ENCODE results near the gene PLCH2.

PLCH2 gene

DNA sequence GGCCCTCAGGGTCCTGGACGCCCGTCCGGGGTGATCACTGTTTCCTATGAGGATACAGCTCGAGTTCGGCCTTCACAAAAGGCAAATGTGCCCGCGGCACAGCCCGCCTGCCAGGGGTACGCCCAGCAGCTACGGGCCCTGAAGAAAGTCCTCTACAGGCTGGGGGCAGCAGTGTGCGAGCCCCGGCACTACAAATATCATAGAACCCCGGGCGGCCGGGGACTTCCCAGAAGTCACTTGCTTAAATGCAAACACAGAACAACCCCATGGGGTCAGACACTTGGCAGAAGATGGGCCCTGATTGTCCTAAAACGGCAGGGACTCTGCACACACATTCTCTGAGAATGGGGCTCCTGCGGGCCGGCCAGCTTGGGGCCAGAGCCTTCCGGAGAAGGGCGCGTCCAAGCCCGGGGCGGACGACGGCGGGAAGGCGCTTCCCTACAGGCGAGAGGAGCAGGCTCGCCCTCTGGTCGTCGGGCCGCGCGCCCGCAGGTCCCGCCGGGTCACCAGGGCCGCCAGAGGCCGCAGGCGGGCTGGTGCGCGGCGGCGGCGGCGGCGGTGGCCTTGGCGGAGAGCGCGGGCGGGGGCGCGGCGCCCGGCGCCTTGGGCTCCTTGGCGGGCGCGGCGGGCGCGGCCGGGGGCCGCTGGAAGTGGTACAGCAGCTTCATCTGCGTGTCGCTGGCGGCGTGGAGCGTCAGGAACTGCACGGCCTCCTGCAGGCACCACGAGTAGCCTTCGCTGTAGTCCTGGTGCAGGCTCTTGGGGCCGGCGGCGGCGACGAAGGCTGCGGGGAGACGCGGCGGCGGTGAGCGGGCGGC is 53.1 kb downstream of the PLCH2 start:
- no peak for DNase-seq (ENCODE audit: low read depth in 2 of 2)

DNA sequence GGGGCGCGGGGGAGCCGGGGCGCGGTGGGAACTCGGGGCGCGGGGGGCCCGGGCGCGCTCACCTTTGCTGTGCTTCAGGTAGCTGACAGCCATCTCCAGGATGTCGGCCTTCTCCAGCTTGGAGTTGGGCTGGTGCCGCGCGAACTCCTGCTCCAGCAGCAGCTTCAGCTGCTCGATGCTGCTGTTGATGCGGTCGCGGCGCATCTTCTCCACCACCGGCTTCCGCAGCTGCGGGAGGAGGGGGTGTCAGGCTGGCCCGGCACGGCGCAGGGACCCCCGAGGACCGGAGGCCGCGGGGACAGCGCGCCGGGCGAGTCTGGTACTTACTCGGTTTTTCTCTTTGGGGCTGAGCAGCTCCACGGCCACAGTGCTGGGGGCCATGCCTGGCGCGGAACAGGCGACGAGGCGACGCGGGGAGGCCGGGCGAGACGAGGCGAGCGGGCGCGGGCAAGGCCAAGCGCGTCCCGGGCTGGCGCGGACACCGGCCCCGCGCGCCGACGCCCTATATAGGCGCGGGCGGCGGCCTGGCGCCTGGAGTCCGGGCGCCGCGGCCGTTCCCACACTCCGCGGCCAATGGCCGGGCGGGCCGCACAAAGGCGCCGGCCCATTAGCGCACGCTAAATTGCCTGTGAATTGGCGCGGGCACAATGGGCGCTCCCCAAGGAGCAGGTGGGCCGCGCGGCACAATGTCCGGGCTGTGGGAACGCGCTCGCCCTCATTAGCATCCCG is 53.9 kb downstream of the PLCH2 start, which contains the start of gene HES5:
TSS of gene HES5 (minus strand) at position 480 of the 729 bp plus-strand sequence. CDS start at position 381, 99 bp downstream.
- no peak for DNase-seq (ENCODE audit: low read depth in 2 of 2)

- DNase-seq (ENCODE audit: low read depth in 2 of 2): no peak
Measured at GRCh38 chr1:2530513-2531361, 54.6 kb downstream of the PLCH2 start.

DNA sequence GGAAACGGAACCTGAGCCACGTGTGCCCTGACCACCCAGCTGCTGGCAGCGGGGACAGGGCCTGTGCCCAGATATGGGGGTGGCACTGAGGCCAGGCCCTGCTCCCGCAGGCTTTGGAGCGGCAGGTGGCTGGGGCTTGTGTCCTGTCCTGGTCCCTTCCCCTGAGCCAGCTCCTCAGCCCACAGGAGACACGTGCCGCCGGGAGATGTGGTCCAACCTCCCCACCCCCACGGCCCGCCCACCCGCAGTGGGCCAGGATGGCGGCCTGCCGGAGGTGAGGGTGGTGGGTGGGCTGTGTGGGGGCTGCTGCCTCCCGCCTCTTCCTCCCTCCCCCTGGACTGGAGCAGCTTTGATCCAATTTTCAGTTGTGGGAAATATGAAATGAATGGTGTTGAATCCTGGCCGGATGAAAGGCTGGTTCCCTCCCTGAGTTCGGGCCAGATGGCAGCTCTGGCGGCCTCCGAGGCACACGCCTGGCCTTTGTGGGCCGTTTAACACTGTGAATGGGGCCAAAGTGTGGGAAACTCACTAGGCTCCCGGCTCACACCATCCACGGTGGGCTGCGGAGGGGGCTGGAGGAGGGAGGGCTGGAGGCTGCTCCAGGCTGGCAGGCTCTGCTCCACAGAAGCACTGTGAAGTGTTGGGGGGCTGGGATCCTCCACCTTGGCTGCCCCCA is 56.5 kb downstream of the PLCH2 start:
- DNase-seq (ENCODE audit: low read depth in 2 of 2): no peak

GRCh38 chr1:2533365-2533764 is 57.3 kb downstream of the PLCH2 start:
- no peak for DNase-seq (ENCODE audit: low read depth in 2 of 2)

- DNase-seq (ENCODE audit: low read depth in 2 of 2): no peak
Measured at GRCh38 chr1:2534315-2534686, 58.2 kb downstream of the PLCH2 start.

DNA sequence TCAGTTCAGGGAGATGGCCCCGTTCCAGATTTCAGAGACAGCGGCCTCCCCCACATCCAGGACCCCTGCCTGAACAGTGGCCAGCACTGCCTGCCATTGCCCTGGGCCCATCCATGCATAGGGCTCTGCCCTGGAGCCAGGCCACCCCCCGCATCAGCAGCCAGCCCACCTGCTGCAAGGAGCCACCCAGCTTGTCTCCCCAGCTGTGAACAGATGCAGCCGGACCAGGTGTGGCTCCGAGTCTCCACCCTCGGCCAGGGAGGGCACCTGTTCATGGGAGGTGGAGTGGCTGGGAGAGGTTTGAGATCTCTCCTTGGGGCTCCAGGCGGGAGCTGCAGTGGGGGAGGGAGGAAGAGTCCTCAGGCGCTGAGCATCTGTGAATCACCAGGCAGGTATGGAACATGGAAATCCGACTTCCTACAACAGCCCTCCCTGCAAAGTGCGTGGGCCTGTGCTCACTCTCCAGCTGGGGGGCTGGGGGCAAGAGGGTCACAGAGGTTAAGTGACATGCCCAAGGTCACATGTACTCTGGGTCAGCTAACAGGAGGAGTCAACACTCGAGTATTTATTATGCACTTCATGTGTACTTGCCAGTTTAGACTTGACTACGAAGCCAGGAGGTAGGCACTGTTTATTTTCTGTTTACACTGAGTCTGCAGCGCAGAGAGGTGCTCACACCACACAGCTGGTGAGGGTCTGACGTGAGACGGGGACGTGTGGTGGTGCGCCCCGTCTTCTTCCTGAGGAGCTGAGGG is 58.8 kb downstream of the PLCH2 start:
- DNase-seq (ENCODE audit: low read depth in 2 of 2): no peak

DNA sequence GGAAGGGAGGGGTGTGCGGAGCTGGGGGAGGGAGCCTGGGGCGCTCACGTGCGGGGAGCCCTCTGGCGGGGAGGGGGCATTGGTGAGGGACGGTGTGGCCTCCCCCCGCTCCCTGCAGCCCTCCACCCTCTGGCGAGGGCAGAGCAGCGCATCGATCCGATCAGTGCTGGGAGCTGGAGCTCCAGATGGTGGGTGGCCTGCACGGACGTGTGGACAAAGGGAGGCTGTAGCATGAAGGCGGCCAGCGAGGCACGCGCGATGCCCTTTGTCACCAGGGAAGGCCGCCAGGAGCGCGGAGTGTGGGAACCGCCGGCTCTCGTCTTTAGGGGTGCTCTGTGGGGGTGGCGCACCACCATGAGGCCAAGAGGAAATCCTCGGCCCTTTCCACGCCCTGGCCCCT is 59.4 kb downstream of the PLCH2 start:
- no peak for DNase-seq (ENCODE audit: low read depth in 2 of 2)

- no peak for DNase-seq (ENCODE audit: low read depth in 2 of 2)
Measured at GRCh38 chr1:2535981-2536380, 59.9 kb downstream of the PLCH2 start.

GRCh38 chr1:2537784-2538115 is 61.7 kb downstream of the PLCH2 start:
- no peak for DNase-seq (ENCODE audit: low read depth in 2 of 2)

DNA sequence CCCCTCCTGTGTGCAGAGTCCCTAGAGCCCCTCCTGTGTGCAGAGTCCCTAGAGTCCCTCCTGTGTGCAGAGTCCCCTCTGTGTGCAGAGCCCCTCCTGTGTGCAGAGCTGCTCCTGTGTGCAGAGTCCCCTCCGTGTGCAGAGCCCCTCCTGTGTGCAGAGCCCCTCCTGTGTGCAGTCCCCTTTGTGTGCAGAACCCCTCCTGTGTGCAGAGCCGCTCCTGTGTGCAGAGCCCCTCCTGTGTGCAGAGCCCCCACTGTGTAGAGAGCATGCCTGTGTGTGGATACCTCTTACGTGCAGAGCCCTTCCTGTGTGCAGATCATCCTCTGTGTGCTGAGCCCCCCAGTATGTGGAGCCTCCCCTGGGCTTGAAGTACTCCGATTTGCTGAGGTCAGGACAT is 62.3 kb downstream of the PLCH2 start:
- no peak for DNase-seq (ENCODE audit: low read depth in 2 of 2)

DNA sequence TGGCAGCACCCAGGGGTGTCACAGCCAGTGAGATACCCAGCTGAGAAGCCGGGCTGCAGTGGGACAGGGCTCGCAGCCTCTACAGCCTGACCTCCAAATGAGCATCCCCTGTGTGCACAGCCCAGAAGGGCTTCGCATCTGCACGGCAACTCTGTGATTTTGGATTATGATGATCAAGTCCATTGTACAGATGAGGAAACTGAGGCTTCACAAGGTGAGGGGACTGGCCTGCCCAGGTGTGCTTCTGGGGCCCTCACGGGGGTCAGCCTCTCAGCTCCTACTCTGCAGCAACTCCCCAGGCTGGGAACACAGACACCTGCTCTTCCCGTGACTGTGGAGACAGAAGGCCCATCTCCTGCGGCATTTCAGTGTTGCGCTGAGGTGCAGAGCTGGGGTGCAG is 62.8 kb downstream of the PLCH2 start:
- no peak for DNase-seq (ENCODE audit: low read depth in 2 of 2)

GRCh38 chr1:2539312-2539907 is 63.3 kb downstream of the PLCH2 start:
- DNase-seq (ENCODE audit: low read depth in 2 of 2): no peak

DNA sequence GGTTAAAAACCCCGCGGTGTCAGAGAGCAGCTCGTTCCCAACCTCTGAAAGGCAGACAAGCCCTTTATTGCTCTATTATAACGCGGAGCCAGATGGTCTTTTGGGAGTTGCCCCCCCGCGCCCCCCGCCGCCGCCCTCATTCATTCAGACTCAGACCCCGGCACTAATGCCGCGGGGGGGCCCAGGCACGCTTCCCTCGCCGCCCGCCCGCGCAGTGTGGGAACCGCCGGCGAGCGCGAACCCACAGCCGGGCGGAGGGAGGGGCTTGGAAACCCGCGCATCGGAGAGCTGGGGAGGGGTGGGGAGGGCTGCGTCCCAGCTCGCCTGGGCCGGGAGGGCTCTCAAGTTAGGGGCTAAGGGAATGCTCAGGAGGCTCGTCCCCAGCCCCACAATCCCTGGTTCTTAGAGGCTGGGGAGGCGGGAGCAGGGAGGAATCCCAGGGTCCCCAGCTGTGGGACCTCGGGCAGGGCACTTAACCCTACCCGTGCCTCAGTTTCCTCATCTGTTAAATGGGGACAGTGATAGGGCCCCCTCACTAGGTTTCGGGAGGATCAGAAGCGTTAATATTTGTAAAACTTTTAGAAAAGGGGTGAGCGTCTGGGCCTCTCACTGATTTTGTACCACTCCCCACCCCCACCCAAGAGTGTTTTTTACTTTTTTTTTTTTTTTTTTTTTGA is 64.9 kb downstream of the PLCH2 start:
- no peak for DNase-seq (ENCODE audit: low read depth in 2 of 2)

- DNase-seq (ENCODE audit: low read depth in 2 of 2): no peak
Measured at GRCh38 chr1:2541619-2542245, 65.6 kb downstream of the PLCH2 start.

DNA sequence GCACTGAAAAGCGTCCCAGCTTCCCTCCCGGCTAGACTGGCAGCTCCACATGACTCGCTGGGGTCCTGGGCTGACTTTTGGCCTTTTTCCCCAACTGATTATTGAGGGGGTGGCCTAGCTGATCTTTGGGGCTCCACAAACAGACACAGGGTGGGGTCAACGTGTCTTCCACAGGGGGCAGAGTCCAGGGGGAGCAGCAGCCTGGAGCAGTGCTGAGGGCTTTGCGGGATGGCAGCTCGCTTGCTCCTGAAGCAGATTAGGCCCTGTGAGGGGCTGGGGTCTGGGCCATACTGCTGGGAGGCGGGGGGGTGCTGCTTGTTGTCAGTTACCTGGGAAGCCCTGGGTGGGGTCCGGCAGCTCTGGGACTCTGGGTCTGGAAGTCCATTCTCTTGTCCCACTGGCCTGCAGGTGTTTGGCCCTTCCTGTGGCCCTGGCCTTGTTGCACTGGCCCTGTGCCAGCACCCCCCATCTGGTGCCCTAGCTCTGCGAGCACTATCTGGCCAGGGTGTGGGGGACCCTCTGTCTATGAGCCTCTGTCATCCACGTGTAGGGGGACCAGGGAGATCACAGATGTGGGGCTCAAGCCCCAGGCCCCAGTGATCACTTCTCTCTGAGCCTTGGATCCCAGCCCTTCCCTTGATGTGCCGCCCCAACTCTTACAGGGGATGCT is 66.3 kb downstream of the PLCH2 start:
- no peak for DNase-seq (ENCODE audit: low read depth in 2 of 2)

GRCh38 chr1:2543543-2544092 is 67.5 kb downstream of the PLCH2 start:
- DNase-seq (ENCODE audit: low read depth in 2 of 2): no peak

- no peak for DNase-seq (ENCODE audit: low read depth in 2 of 2)
Measured at GRCh38 chr1:2544093-2544874, 68.2 kb downstream of the PLCH2 start.

All from fibroblast of skin of left biceps (primary cell).